HepG2 (cell line): ENCODE results near the gene TRMT1L. TPM values are rescaled to one million over a fixed set of nuclear protein-coding genes. Genes with fewer than 3 reads are reported as not detected.

Source experiments
- ATAC-seq: fragments of 200-7000 bp; cut with Tn5 transposase; 3 replicates; pipeline ENCODE4 v1.9.1; 2020; ENCODE audit warnings: mild to moderate bottlenecking, moderate library complexity
- BruUV-seq: library from RNA; stranded (reverse); fragments of 400-500 nt; replicated peaks from 2 replicates; lab custom pipeline; 2021; lab: Mats Ljungman, UMichigan
- CTCF ChIA-PET: fragments of 300-600 bp; formaldehyde crosslinking; extraction: SDS; loops from one replicate; lab custom pipeline; 2021; ENCODE audit warnings: low total read pairs, inconsistent platforms, low intra/inter-chr PET ratio; lab: Yijun Ruan, JAX
- POLR2A ChIA-PET: fragments of 350-600 bp; sonication (Branson Sonifier 250); formaldehyde crosslinking; loops from one replicate; lab custom pipeline; 2020; ENCODE audit warnings: antibody characterized with exemption, inconsistent platforms; lab: Yijun Ruan, JAX
- DNase-seq: peaks from one replicate; pipeline ENCODE4 v3.0.0-alpha.2; 2015; ENCODE audit warnings: low spot score
- FAIRE-seq: peaks from 3 replicates; lab custom pipeline; 2011; peaks lifted over from hg19 to GRCh38; lab: Jason Lieb, UNC
- H2AFZ ChIP-seq: one replicate; pipeline ENCODE4 v1.6.1; 2011; ENCODE audit warnings: low read length, inconsistent platforms
- H3K27ac ChIP-seq: fragments of 300-600 bp; 3 replicates; pipeline ENCODE4 v1.8.0; 2011; ENCODE audit warnings: mixed run types, mild to moderate bottlenecking, mixed read lengths, low read length, inconsistent platforms; ENCODE audit not compliant: insufficient read depth; ENCODE audit errors: extremely low read length
- H3K27me3 ChIP-seq, 2 experiments: fragments of 200-600 bp in 1 of 2; 2 replicates in 1 of 2; 3 replicates in 1 of 2; pipeline versions ENCODE4 v1.6.0 to v1.8.0; 2011; ENCODE audit warnings: low read length in 2 of 2, mild to moderate bottlenecking in 2 of 2, moderate library complexity in 2 of 2, inconsistent platforms in 1 of 2; ENCODE audit not compliant: insufficient read depth in 2 of 2, control insufficient read depth in 1 of 2
- H3K36me3 ChIP-seq, 2 experiments: fragments of 200-600 bp in 1 of 2; replicated peaks in 1 of 2; 2 replicates in 1 of 2; 3 replicates in 1 of 2; pipeline versions ENCODE4 v1.5.1 to v1.8.0; 2011; ENCODE audit warnings: low read length in 2 of 2, inconsistent platforms in 1 of 2; ENCODE audit not compliant: insufficient read depth in 2 of 2, control insufficient read depth in 1 of 2
- H3K4me1 ChIP-seq: 2 replicates; pipeline ENCODE4 v1.5.1; 2012; ENCODE audit warnings: low read length, inconsistent platforms; ENCODE audit not compliant: insufficient read depth
- H3K4me2 ChIP-seq: 2 replicates; pipeline ENCODE4 v1.6.0; 2011; ENCODE audit warnings: low read depth, low read length, inconsistent platforms
- H3K4me3 ChIP-seq, 3 experiments: fragments of 200-600 bp in 1 of 3; sonication (generic), shearing (Covaris generic) in 1 of 3; replicated peaks in 1 of 3; 2 replicates each; pipeline ENCODE4 v1.5.1; 2011 to 2016; ENCODE audit warnings: low read length in 3 of 3, inconsistent platforms in 2 of 3, low read depth in 2 of 3, mild to moderate bottlenecking in 2 of 3, control low read depth in 1 of 3, mixed read lengths in 1 of 3; ENCODE audit not compliant: insufficient read depth in 1 of 3
- H3K79me2 ChIP-seq: one replicate; pipeline ENCODE4 v1.6.1; 2011; ENCODE audit warnings: low read length, inconsistent platforms; ENCODE audit not compliant: insufficient read depth
- H3K9ac ChIP-seq: 2 replicates; pipeline ENCODE4 v1.6.0; 2011; ENCODE audit warnings: mild to moderate bottlenecking, low read depth, low read length, inconsistent platforms; ENCODE audit not compliant: insufficient read depth
- H3K9me3 ChIP-seq: 2 replicates; pipeline ENCODE4 v1.5.1; 2012; ENCODE audit warnings: mild to moderate bottlenecking, low read length
- H4K20me1 ChIP-seq: 2 replicates; pipeline ENCODE4 v1.6.0; 2011; ENCODE audit warnings: inconsistent platforms, mild to moderate bottlenecking, low read length, moderate library complexity; ENCODE audit not compliant: insufficient read depth
- ARNT ChIP-seq: fragments of 450-650 bp; IDR thresholded peaks from 2 replicates; pipeline ENCODE4 v1.6.1; 2017
- FOXK2 ChIP-seq: fragments of 450-650 bp; IDR thresholded peaks from 2 replicates; pipeline ENCODE4 v1.6.1; 2016
- JUNB ChIP-seq: sonication (generic); formaldehyde crosslinking; IDR thresholded peaks from 2 replicates; pipeline ENCODE4 v1.8.0; 2022; ENCODE audit warnings: missing genetic modification reagents, mild to moderate bottlenecking, borderline replicate concordance
- NONO ChIP-seq, 2 experiments: fragments of 450-650 bp in 1 of 2; sonication (generic) in 1 of 2; formaldehyde crosslinking in 1 of 2; IDR thresholded peaks in 1 of 2; conservative IDR thresholded peaks in 1 of 2; 2 replicates each; pipeline versions ENCODE4 v1.6.1 to v1.8.0; 2017 to 2022; ENCODE audit warnings: mild to moderate bottlenecking in 1 of 2, missing genetic modification reagents in 1 of 2, moderate library complexity in 1 of 2
- SATB2 ChIP-seq: sonication (generic); formaldehyde crosslinking; IDR thresholded peaks from 2 replicates; pipeline ENCODE4 v1.5.0; 2020; ENCODE audit warnings: missing genetic modification reagents
- ZNF646 ChIP-seq: sonication (generic); formaldehyde crosslinking; IDR thresholded peaks from 2 replicates; pipeline ENCODE4 v1.9.0; 2021; ENCODE audit warnings: mild to moderate bottlenecking, missing genetic modification reagents
- ZNF773 ChIP-seq: sonication (generic); formaldehyde crosslinking; IDR thresholded peaks from 2 replicates; pipeline ENCODE4 v1.4.0; 2020; ENCODE audit warnings: missing genetic modification reagents, borderline replicate concordance
- ZSCAN9 ChIP-seq: IDR thresholded peaks from 2 replicates; pipeline ENCODE4 v1.6.1; 2016; ENCODE audit warnings: borderline replicate concordance
- WGBS: methylation state at CpG from one replicate; pipeline ENCODE4 v1.1.6; 2017; ENCODE audit warnings: low lambda C conversion rate; 5-methylcytosine and 5-hydroxymethylcytosine counted together
- in situ Hi-C: cut with HindIII; loops from 2 replicates; pipeline ENCODE4 v1.10.0; 2017; ENCODE audit warnings: low pct_unique_long_range_greater_than_20kb; ENCODE audit not compliant: extremely low pct_ligation_motif_present
- intact Hi-C: fragments of 100-400 bp; cut with micrococcal nuclease; formaldehyde crosslinking; loops from one replicate; pipeline ENCODE4 v1.10.0; 2022; ENCODE audit not compliant: unreplicated experiment
- polyA plus RNA-seq, 8 experiments: library from polyadenylated mRNA; depleted of rRNA in 3 of 8; stranded (reverse) in 7 of 8; unstranded in 1 of 8; fragments of >200 nt; fragmentation: Illumina TruSeq in 4 of 8; extraction: Trizol in 4 of 8; gene quantifications; 2 replicates each; pipeline versions ENCODE4 v1.2.1 to v1.2.3, GENCODE V29; 2011 to 2016; ENCODE audit warnings: low read depth in 4 of 8, missing spikeins in 1 of 8, mixed read lengths in 1 of 8; ENCODE audit not compliant: insufficient read depth in 1 of 8
- total RNA-seq, 5 experiments: library from RNA; depleted of rRNA; stranded (reverse); fragments of >200 nt; fragmentation: Illumina TruSeq; extraction: Trizol; gene quantifications; 2 replicates each; pipeline ENCODE4 v1.2.3, GENCODE V29; 2016; ENCODE audit warnings: low read depth in 1 of 5

TRMT1L gene
- total and polyA plus RNA-seq, 2 of the 13 experiments (the other 11 are each of a cell fraction or from before 2014, with no cell fraction given) = 17.9 to 19.2 TPM

GRCh38 chr1:185154912-185155513 lies 1.7 kb downstream of the TRMT1L start:
- H2AFZ ChIP-seq = no peak overlapping the region
- ATAC-seq (no peak), FAIRE-seq (no peak), DNase-seq (no peak)
- ChIA-PET POLR2A (interaction anchor here (1.6 to 2.5 kb wide), 2 partner anchors 80 to 109 kb away, joined by 3 to 8 read pairs; partner anchors contain the start of gene RNF2), CTCF (no interaction called here)
- no peaks in the 10 kb centered on the region for H4K20me1 ChIP-seq
- peaks cover 26% of the 10 kb centered on the region for H3K4me1 ChIP-seq
- H3K27me3 ChIP-seq = no peaks in the 10 kb centered on the region; a peak in 1 of 5 replicates
- 47% methylated on average over 2 of the region's 2 CpGs for WGBS
- H3K4me2 ChIP-seq = peak overlapping the region; percentile 80
- intact Hi-C loops (loop anchor here (5.0 kb wide), 1 partner anchor 162 kb away; the partner anchor contains the start of gene IVNS1ABP), in situ Hi-C loops (no loop called here)
- H3K9me3 ChIP-seq = no peaks in the 10 kb centered on the region
- H3K79me2 ChIP-seq = peaks cover 20% of the 10 kb centered on the region
- no TSS peak for BruUV-seq
- H3K27ac ChIP-seq = no peak overlapping the region
- no peak for TF ChIP-seq ARNT
- H3K36me3 ChIP-seq = peaks cover 0 to 1% of the 10 kb centered on the region in 2 experiments; a peak in 2 of 5 replicates
- peak overlapping the region; percentile 18 to 93 (median 92); a peak in 3 of 6 replicates for H3K4me3 ChIP-seq
- H3K9ac ChIP-seq = peak overlapping the region; percentile 88; the same call in 1 of the 2 replicates

- ATAC-seq (no peak), FAIRE-seq (no peak), DNase-seq (no peak)
- Histone ChIP-seq H2AFZ (no peak overlapping the region), H3K4me2 (no peak overlapping the region), H4K20me1 (no peaks in the 10 kb centered on the region), H3K4me1 (peaks cover 17% of the 10 kb centered on the region), H3K27ac (no peak overlapping the region), H3K9me3 (no peaks in the 10 kb centered on the region), H3K9ac (no peak overlapping the region), H3K27me3 (no peaks in the 10 kb centered on the region; a peak in 1 of 5 replicates), H3K79me2 (peaks cover 15% of the 10 kb centered on the region), H3K4me3 (no peak overlapping the region), H3K36me3 (peaks cover 3 to 5% of the 10 kb centered on the region in 2 experiments; a peak in 3 of 5 replicates)
- BruUV-seq = no TSS peak
- intact Hi-C loops (no loop called here), in situ Hi-C loops (no loop called here)
- 95% methylated on average over 3 of the region's 3 CpGs for WGBS
- CTCF ChIA-PET = no interaction called here
- POLR2A ChIA-PET = no interaction called here
- TF ChIP-seq ZNF646 (no peak), NONO (IDR thresholded peaks at IDR 0.05) (no peak), NONO (CRISPR knock-in tag; conservative IDR thresholded peaks at IDR 0.05) (no peak), JUNB (CRISPR knock-in tag) (no peak), ZNF773 (CRISPR knock-in tag) (no peak), ZSCAN9 (CRISPR knock-in tag) (no peak), FOXK2 (no peak), SATB2 (no peak)
Measured at GRCh38 chr1:185152187-185152767, 4.5 kb downstream of the TRMT1L start.
